HG03060 (cell line): ENCODE measurements around the gene CDH4.

Experiments
- ATAC-seq: cut with Tn5 transposase; IDR thresholded peaks from one replicate; pipeline ENCODE4 v1.9.1; 2021; ENCODE audit warnings: low read depth, moderate number of reproducible peaks; ENCODE audit not compliant: unreplicated experiment

The CDH4 gene

GRCh38 chr20:61922411-61922810 is 670.4 kb downstream of the CDH4 start:
- ATAC-seq = no peak

- ATAC-seq = no peak
Observed at GRCh38 chr20:61922936-61923335, 670.9 kb downstream of the CDH4 start.

- no peak for ATAC-seq
Observed at GRCh38 chr20:61923371-61924166, 671.5 kb downstream of the CDH4 start.

GRCh38 chr20:61924211-61924857 is 672.3 kb downstream of the CDH4 start:
- no peak for ATAC-seq

- ATAC-seq = no peak
Observed at GRCh38 chr20:61924858-61925554, 672.9 kb downstream of the CDH4 start.

GRCh38 chr20:61925555-61926252 is 673.6 kb downstream of the CDH4 start:
- ATAC-seq = no peak

GRCh38 chr20:61926253-61926613 is 674.2 kb downstream of the CDH4 start:
- ATAC-seq = no peak

GRCh38 chr20:61926796-61927192 is 674.7 kb downstream of the CDH4 start:
- ATAC-seq = no peak

- no peak for ATAC-seq
Observed at GRCh38 chr20:61927193-61927825, 675.2 kb downstream of the CDH4 start.

GRCh38 chr20:61927826-61928541 is 675.9 kb downstream of the CDH4 start:
- no peak for ATAC-seq

GRCh38 chr20:61929561-61929960 is 677.5 kb downstream of the CDH4 start:
- ATAC-seq = no peak

- no peak for ATAC-seq
Observed at GRCh38 chr20:61929971-61930666, 678.1 kb downstream of the CDH4 start.

- no peak for ATAC-seq
Observed at GRCh38 chr20:61930776-61931475, 678.9 kb downstream of the CDH4 start.

- ATAC-seq = no peak
Observed at GRCh38 chr20:61931476-61932198, 679.6 kb downstream of the CDH4 start.

GRCh38 chr20:61932199-61932592 is 680.1 kb downstream of the CDH4 start:
- no peak for ATAC-seq

GRCh38 chr20:61932711-61933480 is 680.8 kb downstream of the CDH4 start:
- ATAC-seq = no peak

- no peak for ATAC-seq
Observed at GRCh38 chr20:61933481-61933950, 681.5 kb downstream of the CDH4 start.
